Esophagus squamous epithelium (tissue), 4 donors: ENCODE data around the gene B3GALT2.

Source experiments
- POLR2A ChIP-seq, 4 donors: fragments of 450-650 bp; IDR thresholded peaks; one replicate each; pipeline ENCODE4 v1.6.1; 2017; ENCODE audit warnings: antibody characterized with exemption in 4 of 4, mild to moderate bottlenecking in 4 of 4, moderate library complexity in 3 of 4
- TF ChIP-seq, protein P1 (sequence below), 6 experiments: fragments of 450-650 bp in 4 of 6; fragments of 200-600 bp in 2 of 6; sonication (generic) in 2 of 6; IDR thresholded peaks; one replicate each; pipeline ENCODE4 v1.5.1; 2016 to 2019; ENCODE audit warnings: antibody characterized with exemption in 6 of 6, mild to moderate bottlenecking in 4 of 6, moderate library complexity in 4 of 6

DNA sequence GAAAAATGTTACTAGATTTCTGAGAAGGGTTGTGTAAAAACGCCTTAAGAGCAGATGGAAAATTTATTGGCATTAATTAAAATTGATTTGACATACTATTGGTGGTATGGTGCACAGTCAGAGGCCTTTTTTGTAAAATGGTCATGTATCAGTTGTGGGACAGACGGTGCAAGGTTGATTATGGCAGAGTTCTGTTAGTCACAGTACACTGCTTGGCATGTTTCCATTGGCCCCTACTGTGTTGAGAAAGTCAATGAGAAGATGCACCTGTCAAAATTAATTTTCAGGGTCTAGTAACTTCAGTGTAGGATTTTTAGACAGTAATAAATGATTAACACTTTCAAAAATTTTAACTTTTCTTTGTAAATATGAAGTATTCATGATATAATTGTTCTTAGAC lies 4.4 kb downstream of the B3GALT2 start:
- TF ChIP-seq, protein P1, sequence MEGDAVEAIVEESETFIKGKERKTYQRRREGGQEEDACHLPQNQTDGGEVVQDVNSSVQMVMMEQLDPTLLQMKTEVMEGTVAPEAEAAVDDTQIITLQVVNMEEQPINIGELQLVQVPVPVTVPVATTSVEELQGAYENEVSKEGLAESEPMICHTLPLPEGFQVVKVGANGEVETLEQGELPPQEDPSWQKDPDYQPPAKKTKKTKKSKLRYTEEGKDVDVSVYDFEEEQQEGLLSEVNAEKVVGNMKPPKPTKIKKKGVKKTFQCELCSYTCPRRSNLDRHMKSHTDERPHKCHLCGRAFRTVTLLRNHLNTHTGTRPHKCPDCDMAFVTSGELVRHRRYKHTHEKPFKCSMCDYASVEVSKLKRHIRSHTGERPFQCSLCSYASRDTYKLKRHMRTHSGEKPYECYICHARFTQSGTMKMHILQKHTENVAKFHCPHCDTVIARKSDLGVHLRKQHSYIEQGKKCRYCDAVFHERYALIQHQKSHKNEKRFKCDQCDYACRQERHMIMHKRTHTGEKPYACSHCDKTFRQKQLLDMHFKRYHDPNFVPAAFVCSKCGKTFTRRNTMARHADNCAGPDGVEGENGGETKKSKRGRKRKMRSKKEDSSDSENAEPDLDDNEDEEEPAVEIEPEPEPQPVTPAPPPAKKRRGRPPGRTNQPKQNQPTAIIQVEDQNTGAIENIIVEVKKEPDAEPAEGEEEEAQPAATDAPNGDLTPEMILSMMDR (IDR thresholded peaks at IDR 0.05) = no peak
- TF ChIP-seq POLR2A (IDR thresholded peaks at IDR 0.05) = no peak
